NT2/D1 (cell line): ENCODE measurements around the gene PATL2.
A peak's percentile ranks its signal among the peaks of the same experiment; 100 is the strongest.
"Not testable (repeated sequence)": the region's sequence is repeated elsewhere in the genome, so short reads cannot be mapped to it uniquely, and the experiment has no call there.

ENCODE experiments used
- DNase-seq: peaks from one replicate; pipeline ENCODE4 v3.0.0-alpha.2; 2011; ENCODE audit warnings: low read depth, low spot score
- H3K27me3 ChIP-seq: 2 replicates; pipeline ENCODE4 v1.6.0; 2011; ENCODE audit warnings: mild to moderate bottlenecking; ENCODE audit not compliant: insufficient read length, insufficient read depth
- H3K36me3 ChIP-seq: 2 replicates; pipeline ENCODE4 v1.6.1; 2011; ENCODE audit warnings: mild to moderate bottlenecking, low read length, mixed read lengths; ENCODE audit not compliant: insufficient read depth, insufficient read length
- H3K4me1 ChIP-seq: 2 replicates; pipeline ENCODE4 v1.5.1; 2011; ENCODE audit not compliant: insufficient read depth, insufficient read length
- H3K4me3 ChIP-seq: 2 replicates; pipeline ENCODE4 v1.5.1; 2011; ENCODE audit warnings: low read depth; ENCODE audit not compliant: insufficient read length
- H3K9ac ChIP-seq: 2 replicates; pipeline ENCODE4 v1.6.0; 2011; ENCODE audit warnings: low read depth; ENCODE audit not compliant: insufficient read length
- H3K9me3 ChIP-seq: 2 replicates; pipeline ENCODE4 v1.5.1; 2011; ENCODE audit warnings: mild to moderate bottlenecking, low read length; ENCODE audit not compliant: insufficient read depth
- SUZ12 ChIP-seq: IDR thresholded peaks from 2 replicates; pipeline ENCODE4 v1.6.1; 2011; ENCODE audit not compliant: insufficient read length, insufficient read depth; ENCODE audit errors: extremely low read depth
- YY1 ChIP-seq: IDR thresholded peaks from 2 replicates; pipeline ENCODE4 v1.6.1; 2011; ENCODE audit not compliant: insufficient read length, insufficient read depth
- ZNF274 ChIP-seq: IDR thresholded peaks from 2 replicates; pipeline ENCODE4 v1.6.1; 2011; ENCODE audit warnings: mild to moderate bottlenecking, low read depth, low read length

The PATL2 gene

DNA sequence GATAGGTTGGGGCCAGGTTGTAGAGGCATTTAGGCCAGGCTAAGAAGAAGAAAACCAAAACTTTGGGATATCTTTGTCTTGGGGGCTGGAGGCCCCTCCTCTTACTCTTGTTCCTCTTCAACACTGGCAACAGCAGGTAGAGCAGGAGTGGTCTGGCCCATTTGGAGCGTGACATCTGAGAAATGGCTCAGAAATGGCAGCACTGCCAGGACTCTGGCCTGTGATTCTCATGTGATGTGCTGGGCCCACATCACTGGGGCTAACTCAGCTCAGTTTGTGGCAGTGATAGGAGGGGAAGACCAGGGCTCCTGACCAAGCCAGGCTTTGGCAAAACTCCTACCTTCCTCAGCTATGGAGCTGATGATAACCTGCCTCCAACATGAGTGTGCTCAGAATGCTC, 18.5 kb downstream of the PATL2 start:
- DNase-seq, result no peak
- no peaks in the 10 kb centered on the region for H3K36me3 ChIP-seq

GRCh38 chr15:44690245-44690644, 20.9 kb downstream of the PATL2 start:
- not testable (repeated sequence) for H3K36me3 ChIP-seq, H3K4me1 ChIP-seq, H3K27me3 ChIP-seq, H3K9ac ChIP-seq, DNase-seq, H3K4me3 ChIP-seq, H3K9me3 ChIP-seq

More for the DNA sequence above, 18.5 kb downstream of the PATL2 start:
- Histone ChIP-seq H3K27me3 (no peaks in the 10 kb centered on the region), H3K4me3 (no peak overlapping the region), H3K9me3 (no peaks in the 10 kb centered on the region), H3K9ac (no peak overlapping the region), H3K4me1 (no peaks in the 10 kb centered on the region)
- TF ChIP-seq ZNF274 (no peak), YY1 (no peak), SUZ12 (no peak)

- not testable (repeated sequence) for H3K36me3 ChIP-seq, H3K9ac ChIP-seq, H3K9me3 ChIP-seq, H3K4me3 ChIP-seq, H3K4me1 ChIP-seq, H3K27me3 ChIP-seq, DNase-seq
Measured at GRCh38 chr15:44689318-44689717, 21.8 kb downstream of the PATL2 start.

DNA sequence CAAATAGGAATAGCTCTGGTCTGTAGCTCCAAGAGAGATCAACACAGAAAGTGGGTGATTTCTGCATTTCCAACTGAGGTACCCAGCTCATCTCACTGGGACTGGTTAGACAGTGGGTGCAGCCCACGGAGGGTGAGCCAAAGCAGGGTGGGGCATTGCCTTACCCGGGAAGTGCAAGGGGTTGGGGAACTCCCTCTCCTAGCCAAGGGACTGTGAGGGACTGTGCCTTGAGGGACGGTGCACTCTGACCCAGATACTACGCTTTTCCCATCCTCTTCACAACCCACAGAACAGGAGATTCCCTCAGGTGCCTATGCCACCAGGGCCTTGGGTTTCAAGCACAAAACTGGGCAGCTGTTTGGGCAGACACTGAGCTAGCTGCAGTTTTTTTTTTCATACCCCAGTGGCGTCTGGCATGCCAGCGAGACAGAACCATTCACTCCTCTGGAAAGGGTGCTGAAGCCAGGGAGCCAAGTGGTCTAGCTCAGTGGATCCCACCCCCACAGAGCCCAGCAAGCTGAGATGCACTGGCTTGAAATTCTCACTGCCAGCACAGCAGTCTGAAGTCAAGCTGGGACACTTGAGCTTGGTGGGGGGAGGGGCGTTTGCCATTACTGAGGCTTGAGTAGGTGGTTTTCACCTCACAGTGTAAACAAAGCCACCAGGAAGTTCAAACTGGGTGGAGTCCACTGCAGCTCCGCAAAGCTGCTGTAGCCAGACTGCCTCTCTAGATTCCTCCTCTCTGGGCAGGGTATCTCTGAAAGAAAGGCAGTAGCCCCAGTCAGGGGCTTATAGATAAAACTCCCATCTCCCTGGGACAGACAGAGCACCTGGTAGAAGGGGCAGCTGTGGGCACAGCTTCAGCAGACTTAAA, 28.1 kb downstream of the PATL2 start:
- H3K9ac ChIP-seq, result peak overlapping the region; percentile 42
- not testable (repeated sequence) for H3K27me3 ChIP-seq, H3K4me3 ChIP-seq, H3K36me3 ChIP-seq, H3K9me3 ChIP-seq, H3K4me1 ChIP-seq
- peak; percentile 54 for DNase-seq

GRCh38 chr15:44682211-44682610, 28.9 kb downstream of the PATL2 start:
- no peak for DNase-seq
- TF ChIP-seq YY1 (no peak), SUZ12 (no peak), ZNF274 (no peak)
- Histone ChIP-seq H3K27me3 (no peaks in the 10 kb centered on the region), H3K9ac (no peak overlapping the region), H3K36me3 (no peaks in the 10 kb centered on the region), H3K4me3 (no peak overlapping the region), H3K4me1 (peaks cover 2% of the 10 kb centered on the region), H3K9me3 (no peaks in the 10 kb centered on the region; the same call in 1 of the 2 replicates)

- Histone ChIP-seq H3K9ac (no peak overlapping the region), H3K9me3 (no peaks in the 10 kb centered on the region), H3K27me3 (no peaks in the 10 kb centered on the region), H3K4me1 (no peaks in the 10 kb centered on the region), H3K36me3 (no peaks in the 10 kb centered on the region), H3K4me3 (no peak overlapping the region)
- DNase-seq, result no peak
- TF ChIP-seq YY1, result no peak
- TF ChIP-seq ZNF274, result no peak
- no peak for TF ChIP-seq SUZ12
Measured at GRCh38 chr15:44676676-44677075, 34.4 kb downstream of the PATL2 start.

DNA sequence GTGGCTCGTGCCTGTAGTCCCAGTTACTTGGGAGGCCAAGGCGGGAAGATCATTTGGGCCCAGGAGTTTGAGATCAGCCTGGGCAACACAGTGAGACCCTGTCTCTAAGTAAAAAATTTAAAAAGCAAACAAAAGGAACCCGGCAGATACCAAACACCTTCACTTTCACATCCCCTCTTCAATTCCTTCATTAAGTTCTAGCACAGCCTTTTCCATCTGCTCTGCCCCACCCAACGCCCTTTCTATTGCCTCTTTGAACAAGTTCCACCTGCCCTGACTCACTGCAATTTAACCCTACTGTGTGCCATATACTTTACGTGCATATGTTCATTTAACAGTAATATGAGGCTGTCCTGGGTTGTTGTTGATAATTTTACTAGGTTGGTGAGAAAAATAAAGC, 35.2 kb downstream of the PATL2 start:
- no peaks in the 10 kb centered on the region for H3K4me1 ChIP-seq

GRCh38 chr15:44673639-44674038, 37.5 kb downstream of the PATL2 start:
- no peak overlapping the region for H3K4me3 ChIP-seq
- no peak for TF ChIP-seq YY1
- TF ChIP-seq SUZ12, result no peak
- no peak for TF ChIP-seq ZNF274
- DNase-seq, result no peak
- no peak overlapping the region for H3K9ac ChIP-seq
- H3K36me3 ChIP-seq, result no peaks in the 10 kb centered on the region
- no peaks in the 10 kb centered on the region for H3K9me3 ChIP-seq
- no peaks in the 10 kb centered on the region for H3K27me3 ChIP-seq
- H3K4me1 ChIP-seq, result no peaks in the 10 kb centered on the region

More for the DNA sequence above, 35.2 kb downstream of the PATL2 start:
- Histone ChIP-seq H3K9ac (no peak overlapping the region), H3K27me3 (no peaks in the 10 kb centered on the region), H3K36me3 (no peaks in the 10 kb centered on the region), H3K4me3 (no peak overlapping the region), H3K9me3 (no peaks in the 10 kb centered on the region)
- no peak for DNase-seq
- TF ChIP-seq YY1 (no peak), SUZ12 (no peak), ZNF274 (no peak)
